B cell (primary cell): ENCODE results near the gene PRKACA.

Experiments
- EZH2 ChIP-seq: IDR thresholded peaks from 2 replicates; pipeline ENCODE4 v1.6.1; 2012; ENCODE audit warnings: borderline replicate concordance, low read depth, mild to moderate bottlenecking, moderate library complexity, low read length; ENCODE audit not compliant: insufficient read depth, poor library complexity, severe bottlenecking
- TF ChIP-seq, protein P1 (sequence below): fragments of 200-600 bp; IDR thresholded peaks from one replicate; pipeline ENCODE4 v1.8.0; 2022; ENCODE audit warnings: antibody characterized with exemption, mild to moderate bottlenecking

DNA sequence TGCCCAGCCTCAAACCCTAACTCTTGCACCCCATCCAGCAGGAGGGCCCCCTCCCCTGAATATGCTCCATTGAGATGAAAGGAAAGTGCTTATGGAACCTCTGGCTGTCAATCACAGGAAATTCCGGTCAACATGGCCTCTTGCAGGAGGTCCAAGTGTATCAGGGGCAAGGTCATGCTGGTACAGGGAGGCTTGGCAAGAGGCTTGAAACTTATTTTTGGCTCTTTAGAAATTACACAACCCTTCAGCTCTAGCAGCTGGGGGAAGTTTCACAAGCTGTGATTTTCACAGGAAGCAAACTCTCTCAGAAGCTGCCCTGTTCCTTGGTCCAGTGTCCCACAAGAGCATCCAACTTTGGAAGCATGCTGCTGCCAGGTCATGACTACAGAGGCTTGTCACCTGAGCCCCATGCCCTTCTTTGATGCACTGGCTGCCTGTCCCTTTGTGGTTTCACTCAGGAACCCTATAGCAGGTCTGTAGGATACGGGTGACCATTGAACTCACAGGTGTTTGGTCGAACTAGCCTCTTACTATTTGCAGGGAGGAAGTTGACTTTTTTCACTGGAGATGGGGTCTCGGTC, 10.5 kb upstream of the PRKACA start:
- TF ChIP-seq, protein P1, sequence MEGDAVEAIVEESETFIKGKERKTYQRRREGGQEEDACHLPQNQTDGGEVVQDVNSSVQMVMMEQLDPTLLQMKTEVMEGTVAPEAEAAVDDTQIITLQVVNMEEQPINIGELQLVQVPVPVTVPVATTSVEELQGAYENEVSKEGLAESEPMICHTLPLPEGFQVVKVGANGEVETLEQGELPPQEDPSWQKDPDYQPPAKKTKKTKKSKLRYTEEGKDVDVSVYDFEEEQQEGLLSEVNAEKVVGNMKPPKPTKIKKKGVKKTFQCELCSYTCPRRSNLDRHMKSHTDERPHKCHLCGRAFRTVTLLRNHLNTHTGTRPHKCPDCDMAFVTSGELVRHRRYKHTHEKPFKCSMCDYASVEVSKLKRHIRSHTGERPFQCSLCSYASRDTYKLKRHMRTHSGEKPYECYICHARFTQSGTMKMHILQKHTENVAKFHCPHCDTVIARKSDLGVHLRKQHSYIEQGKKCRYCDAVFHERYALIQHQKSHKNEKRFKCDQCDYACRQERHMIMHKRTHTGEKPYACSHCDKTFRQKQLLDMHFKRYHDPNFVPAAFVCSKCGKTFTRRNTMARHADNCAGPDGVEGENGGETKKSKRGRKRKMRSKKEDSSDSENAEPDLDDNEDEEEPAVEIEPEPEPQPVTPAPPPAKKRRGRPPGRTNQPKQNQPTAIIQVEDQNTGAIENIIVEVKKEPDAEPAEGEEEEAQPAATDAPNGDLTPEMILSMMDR = no peak
- TF ChIP-seq EZH2 = no peak
